Smooth muscle cell of the brain vasculature (primary cell): Measurements from ENCODE around the gene ISL1.

Experiments
- DNase-seq: peaks from one replicate; pipeline ENCODE4 v3.0.0-alpha.2; 2012; ENCODE audit warnings: low read depth, low spot score

Gene ISL1

GRCh38 chr5:51383131-51384121 lies at the start of gene ISL1:
Gene ISL1, plus strand, starts transcription at chr5:51383448. Its CDS starts 224 bp downstream, at chr5:51383672.
- no peak for DNase-seq

DNA sequence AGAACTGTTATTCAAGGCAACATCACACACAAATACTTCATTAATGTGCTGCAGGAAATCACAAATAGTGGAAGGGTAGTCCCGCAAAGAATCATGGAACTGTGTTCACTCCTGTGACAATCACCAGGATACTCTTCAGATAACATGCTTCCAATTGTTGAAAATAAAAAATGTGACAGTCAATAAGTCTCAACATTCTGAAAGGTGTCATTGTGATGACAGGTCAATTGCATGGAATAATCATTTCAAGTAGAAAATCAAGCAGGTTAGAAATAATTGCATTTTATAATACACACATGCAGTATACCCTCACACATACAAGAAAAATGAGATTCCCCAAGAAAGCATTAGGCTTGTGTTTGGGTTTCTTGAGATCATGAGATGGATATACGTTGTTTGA lies 46.4 kb upstream of the ISL1 start:
- DNase-seq: no peak

DNA sequence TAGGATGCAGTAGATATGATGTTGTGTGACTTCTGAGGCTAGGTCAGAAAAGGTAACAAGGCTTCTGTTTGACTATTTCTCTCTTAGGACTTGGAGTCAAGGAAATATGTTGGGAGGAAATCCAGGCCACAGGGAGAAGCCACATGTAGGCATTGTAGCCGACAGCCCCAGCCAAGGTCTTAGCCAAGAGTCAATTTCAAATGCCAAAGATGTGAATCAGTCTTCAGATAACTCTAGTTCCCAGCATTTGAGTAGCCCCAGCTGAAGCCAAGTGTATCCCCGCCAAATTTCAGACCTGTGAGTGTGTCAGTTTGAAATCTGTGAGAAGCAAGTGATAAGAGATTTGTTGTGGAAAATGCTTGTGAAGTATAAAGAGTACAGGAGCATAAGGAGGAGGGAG lies 38.1 kb upstream of the ISL1 start:
- DNase-seq: no peak

DNA sequence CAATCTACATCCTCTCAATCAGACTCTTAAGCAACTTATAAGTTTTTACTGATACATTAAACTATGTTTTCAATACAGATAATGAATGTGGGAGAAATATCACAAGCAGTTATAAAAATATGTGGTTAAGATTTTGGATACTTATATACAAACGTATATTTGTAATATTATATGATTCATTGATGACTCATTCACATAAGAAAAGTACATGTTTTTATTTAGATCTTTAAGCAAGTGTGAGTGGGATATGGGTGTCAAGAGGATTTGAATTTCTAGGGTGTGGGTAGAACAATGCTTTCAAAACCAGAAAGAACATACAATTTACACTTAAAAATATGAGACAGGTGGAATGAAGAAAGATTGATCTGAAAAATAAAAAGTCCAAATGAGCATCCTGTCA lies 36.1 kb upstream of the ISL1 start:
- DNase-seq: no peak

DNA sequence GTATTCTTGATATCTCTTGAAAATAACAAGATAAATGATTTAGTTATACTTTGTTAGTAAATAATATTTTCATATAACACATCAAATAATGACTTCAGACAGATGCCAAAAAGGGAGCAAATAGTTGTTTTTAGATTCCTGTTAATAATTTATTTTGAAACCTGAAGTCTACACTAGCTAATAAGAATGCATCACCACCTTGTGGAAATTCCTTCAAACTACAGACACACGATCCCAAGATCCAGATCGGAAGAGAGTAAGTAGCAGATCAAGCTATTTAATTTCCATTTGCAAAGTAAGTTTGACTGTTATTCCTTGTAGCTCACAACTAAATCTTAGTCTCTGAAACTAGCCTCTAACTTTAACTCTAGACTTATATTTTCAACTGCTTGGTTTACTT lies 35.5 kb upstream of the ISL1 start:
- DNase-seq: no peak

DNA sequence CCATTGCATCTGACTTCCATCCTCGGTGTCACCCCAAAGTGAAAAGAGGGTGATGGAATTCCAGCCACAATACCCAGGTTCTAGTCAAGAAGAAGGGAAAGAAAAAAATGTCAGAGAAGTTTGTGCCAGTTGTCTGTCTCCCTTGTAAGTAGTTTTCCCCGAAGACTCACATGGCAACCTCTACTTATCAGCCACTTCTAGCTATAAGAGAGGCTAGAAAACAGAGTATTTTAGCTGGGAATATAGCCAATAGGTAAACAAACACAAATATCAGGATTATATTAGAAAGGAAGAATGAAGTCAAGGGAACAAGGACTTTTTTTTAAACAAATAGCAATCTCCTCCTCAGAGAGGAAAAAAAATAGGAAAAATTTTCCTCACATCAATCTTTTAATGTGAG lies 12.2 kb upstream of the ISL1 start:
- DNase-seq: no peak

DNA sequence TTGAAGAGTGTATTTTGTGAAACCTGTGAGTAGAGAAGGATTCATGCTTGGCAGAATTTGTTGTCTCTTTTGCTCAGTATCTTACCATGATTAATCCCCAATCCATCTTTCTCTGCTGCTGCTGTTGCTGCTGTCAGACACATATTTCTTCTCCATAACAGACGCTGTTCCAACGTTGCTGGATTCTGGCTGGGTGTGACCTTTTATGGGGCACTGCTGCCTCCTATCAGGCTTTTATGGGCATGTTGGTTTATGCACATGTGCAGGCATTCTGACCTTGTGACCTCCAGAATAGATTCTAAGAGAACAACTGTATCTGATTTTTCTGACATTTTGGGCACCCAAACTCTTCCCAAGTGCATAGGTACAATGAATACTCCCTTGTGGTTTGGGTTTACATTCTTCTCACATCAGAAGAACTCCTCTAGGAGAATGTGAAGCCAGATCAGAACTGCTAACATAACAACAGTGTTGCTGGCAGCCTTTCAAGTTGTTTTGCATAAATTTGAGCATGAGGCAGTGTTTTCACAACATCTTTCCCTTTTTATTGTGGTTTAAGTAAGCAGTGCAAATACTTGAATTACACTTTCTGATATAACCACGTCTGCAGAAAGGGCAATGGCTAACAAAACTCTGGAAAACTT lies 9.2 kb upstream of the ISL1 start:
- no peak for DNase-seq

DNA sequence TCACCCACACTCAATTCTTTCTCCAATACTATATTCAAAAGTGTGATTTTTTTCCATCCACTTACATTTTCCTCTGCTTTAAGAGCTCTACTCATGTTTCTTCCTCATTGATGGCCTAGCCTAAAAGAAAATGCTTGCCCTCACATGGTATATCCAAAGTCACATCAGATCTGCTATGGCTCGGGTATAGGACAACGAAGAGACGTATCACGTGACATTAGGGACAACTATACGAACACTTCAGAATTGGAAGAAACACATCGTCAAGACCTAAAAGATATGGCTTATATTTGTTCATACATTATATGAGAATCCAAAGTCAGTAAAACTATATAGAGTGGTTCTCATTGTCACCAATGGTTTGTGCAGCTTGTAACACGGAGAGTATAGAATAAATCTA lies 8.2 kb upstream of the ISL1 start:
- DNase-seq: no peak

DNA sequence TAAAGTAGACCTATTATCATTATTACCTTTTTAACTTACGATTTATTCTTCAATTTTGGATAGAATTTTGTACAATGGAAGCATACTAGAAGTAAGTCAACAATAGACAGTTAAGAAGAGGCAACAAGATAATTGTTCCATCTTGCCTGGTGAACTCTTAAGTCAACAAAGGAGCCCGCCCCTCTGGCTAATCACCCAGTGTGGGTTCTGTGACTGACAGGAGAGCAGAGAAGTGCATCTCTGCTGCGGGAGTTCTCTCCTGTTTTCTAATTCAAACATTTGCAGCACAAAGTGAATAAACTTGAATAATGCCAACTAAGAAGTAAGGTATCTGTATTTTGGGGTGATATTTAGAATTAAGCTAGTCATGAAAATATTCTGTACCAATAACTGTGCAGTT lies 6.7 kb upstream of the ISL1 start:
- DNase-seq: no peak

DNA sequence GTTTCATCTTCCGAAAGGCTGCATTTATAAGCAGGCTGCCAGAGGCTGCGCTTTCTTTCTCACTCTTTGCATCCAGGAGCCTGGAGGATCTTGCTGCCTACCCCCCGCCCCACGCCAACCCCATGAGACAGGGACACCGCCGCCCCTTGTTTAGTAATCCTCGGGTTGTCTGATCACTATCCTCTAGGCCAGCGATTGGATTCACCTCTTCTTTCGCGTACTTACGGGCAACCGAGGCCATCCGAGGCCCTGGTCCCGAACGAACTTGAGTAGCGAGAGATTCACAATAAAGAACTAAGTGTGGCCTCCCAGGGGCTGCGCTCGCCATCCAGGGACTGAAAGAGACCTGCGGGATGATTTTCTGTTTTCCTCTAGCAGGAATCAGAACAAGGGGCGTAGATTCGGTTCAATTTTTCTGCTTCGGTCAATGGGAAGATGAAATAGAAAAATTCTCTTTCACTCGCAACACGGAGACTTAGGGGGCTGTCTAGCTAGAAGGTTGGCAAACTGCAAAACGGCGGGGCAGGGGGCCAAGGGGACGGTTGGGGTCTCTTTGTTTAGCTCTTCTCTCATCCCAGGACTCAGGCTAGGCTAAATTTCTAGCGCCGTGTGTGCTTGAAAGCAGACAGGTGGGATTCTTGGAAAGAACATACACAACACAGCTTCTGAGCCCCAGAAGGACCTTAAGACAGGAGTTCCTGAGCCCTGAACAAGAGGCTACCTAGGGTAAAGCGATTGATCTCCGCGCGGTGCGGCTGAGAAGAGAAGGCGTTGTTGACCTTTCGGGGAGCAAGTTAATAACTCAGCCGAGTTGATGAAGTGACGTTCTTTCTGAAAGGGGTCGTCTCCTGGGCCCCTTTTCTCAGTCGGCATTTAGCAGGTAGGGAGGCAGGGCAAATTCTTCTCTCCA lies 5.8 kb upstream of the ISL1 start:
- DNase-seq: no peak

DNA sequence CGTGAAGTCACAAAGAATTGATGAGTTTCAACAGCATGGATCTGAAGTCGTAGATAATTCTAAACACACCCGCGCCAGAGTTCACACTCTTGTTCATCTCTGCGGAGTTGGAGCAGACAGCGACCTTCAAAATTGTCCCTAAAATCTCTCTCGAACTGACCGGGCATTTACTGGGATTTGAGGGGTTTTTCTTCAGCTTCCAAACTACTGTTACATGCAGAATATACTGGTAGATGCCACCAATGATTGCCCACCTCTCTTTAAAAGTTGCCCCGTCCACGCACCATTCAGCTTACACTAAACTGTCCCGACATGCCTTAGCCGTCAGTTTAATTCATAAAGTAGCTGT lies 5.2 kb upstream of the ISL1 start:
- DNase-seq: no peak

GRCh38 chr5:51378448-51379330 lies 4.6 kb upstream of the ISL1 start:
- no peak for DNase-seq

DNA sequence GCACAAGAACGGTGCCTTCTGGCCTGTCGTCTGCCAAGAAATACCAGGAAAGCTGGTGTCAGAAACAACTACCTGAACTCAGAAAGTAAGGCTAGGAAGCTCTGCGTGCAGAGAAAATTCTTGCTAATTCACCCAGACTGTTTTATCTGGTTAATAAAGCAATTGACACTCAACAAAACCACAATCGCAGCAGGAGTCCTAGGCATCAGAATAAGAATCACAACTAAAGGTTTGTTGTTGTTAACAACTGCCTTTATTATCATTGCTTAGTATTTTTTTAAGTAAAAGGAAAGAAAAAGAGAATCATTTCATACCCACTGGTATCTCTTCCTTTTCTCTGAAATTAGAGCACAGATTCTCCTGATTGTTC lies 3.9 kb upstream of the ISL1 start:
- no peak for DNase-seq

DNA sequence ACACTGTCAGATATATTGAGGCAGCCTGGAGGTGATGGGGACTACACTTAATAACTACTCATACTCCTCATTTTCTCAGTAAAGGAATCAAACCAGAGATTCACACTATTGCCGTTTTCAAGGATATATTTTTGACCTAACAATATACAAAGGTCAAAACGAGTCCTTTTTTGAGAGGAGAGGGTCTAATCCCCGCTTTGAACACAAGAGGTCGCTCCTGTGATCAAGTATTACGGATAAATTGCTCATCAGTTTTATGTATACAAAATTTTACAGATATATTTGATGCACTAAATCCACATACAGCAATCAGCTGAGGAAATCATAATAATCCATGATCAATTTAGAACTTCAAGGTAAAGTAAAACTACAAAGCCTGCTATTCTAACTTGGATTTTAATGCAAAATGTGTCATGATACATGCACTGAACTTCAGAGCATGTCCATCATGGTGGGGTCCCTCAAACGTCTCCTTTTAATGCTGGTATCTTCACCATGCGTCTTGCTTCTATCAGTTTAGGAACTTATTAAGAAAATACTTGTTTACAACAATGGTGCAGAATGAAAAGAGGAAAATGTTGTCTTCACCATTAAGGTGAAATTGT lies 2.5 kb upstream of the ISL1 start:
- no peak for DNase-seq

DNA sequence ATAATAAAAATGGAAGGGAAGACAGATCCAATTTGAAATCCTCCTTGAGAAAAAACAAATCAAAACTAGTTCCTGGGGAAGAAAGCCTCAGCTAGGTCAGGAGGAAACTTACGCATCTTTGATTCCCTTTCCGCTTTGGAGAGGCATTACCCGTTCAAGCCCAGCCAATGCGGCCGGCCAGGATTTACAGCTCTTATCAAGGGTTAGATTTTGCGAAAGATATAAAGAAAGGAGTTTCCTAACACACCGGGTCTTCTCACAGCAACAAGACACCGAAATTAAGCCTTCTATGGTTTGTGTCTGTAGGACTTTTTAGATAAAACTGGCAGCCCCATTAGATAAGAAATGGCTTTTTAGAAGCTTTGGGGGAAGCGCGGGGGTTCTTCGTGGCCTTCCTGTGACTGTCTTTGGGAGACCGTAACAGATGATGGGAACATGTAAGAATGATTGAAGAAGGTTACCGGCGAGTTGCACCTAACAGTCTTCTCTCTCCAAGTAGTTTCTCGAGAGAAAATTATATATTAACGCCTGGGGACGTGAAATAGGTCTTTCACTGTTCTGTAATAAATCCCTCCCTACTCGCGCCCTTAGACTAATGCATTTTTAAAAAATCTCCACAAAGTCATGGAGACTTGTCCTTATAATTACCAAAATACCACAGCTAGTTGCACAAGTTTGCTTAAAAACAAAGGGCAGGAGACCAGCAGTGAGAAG lies 1.3 kb upstream of the ISL1 start:
- no peak for DNase-seq

- DNase-seq: no peak
These were observed 622 bp upstream of the ISL1 start for GRCh38 chr5:51382521-51383130.

- DNase-seq: no peak
These were observed 1.1 kb downstream of the ISL1 start for GRCh38 chr5:51384281-51384840.

DNA sequence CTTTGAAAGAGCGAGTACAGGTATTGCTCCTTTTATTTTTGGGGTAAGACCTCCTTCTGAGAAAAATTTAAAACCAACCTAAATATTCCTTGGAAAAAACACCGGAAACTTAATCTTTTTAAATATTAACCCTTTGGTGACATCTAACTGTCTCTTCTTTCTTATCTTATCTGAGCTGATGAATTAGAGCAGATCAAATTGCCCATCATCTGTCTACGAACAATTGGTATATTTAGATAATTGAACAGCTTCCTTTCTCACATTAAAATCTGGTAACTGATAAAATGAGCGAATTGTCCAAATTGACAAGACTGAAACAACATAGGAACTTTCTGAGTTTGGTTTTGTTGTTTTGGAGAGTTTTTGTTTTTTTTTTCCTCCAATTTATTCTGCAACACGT lies 2.0 kb downstream of the ISL1 start:
- DNase-seq: no peak
